ENCODE results near the gene TSPAN11.

GRCh38 chr12:30973175-30973574 lies 46.6 kb downstream of the TSPAN11 start:
- TF ChIP-seq CTCF (IDR thresholded peaks at IDR 0.05) (no peak), POLR2A (IDR thresholded peaks at IDR 0.05) (no peak)

Data from adrenal gland (tissue), 5 donors.